ENCODE results near the gene OGFOD2.

OGFOD2 gene

GRCh38 chr12:122976648-122976975, 1.6 kb downstream of the OGFOD2 start:
- FAIRE-seq (no peak), DNase-seq (ENCODE audit: low spot score) (no peak)

GRCh38 chr12:122977153-122977552, 2.1 kb downstream of the OGFOD2 start:
- no peak for FAIRE-seq

GRCh38 chr12:122977655-122978392, 2.8 kb downstream of the OGFOD2 start:
- DNase-seq (ENCODE audit: low spot score), result no peak
- no peak for FAIRE-seq

More at GRCh38 chr12:122977153-122977552, 2.1 kb downstream of the OGFOD2 start:
- no peak for DNase-seq (ENCODE audit: low spot score)

GRCh38 chr12:122978507-122978955, 3.5 kb downstream of the OGFOD2 start:
- no peak for FAIRE-seq

GRCh38 chr12:122979001-122979907, 4.2 kb downstream of the OGFOD2 start:
- no peak for FAIRE-seq

More at GRCh38 chr12:122978507-122978955, 3.5 kb downstream of the OGFOD2 start:
- DNase-seq (ENCODE audit: low spot score), result no peak

GRCh38 chr12:122979908-122980182, 4.8 kb downstream of the OGFOD2 start:
- no peak for DNase-seq (ENCODE audit: low spot score)
- no peak for FAIRE-seq

More at GRCh38 chr12:122979001-122979907, 4.2 kb downstream of the OGFOD2 start:
- DNase-seq (ENCODE audit: low spot score), result no peak

- FAIRE-seq (no peak), DNase-seq (ENCODE audit: low spot score) (peak; percentile 88)
Measured at GRCh38 chr12:122980183-122981035, 5.4 kb downstream of the OGFOD2 start, which contains the start of gene ARL6IP4. TSS of gene ARL6IP4 (plus strand) at chr12:122980681. CDS start at chr12:122981140, 459 bp downstream.

GRCh38 chr12:122981036-122981471, 6.0 kb downstream of the OGFOD2 start:
- DNase-seq (ENCODE audit: low spot score), result no peak
- FAIRE-seq, result no peak

GRCh38 chr12:122981587-122982476, 6.8 kb downstream of the OGFOD2 start:
- DNase-seq (ENCODE audit: low spot score) (no peak), FAIRE-seq (no peak)

- DNase-seq (ENCODE audit: low spot score) (no peak), FAIRE-seq (no peak)
Measured at GRCh38 chr12:122982477-122982815, 7.4 kb downstream of the OGFOD2 start.

GRCh38 chr12:122982963-122983788, 8.1 kb downstream of the OGFOD2 start:
- no peak for DNase-seq (ENCODE audit: low spot score)

GRCh38 chr12:122983789-122984515, 8.9 kb downstream of the OGFOD2 start:
- FAIRE-seq, result no peak
- DNase-seq (ENCODE audit: low spot score), result no peak

More at GRCh38 chr12:122982963-122983788, 8.1 kb downstream of the OGFOD2 start:
- peak; percentile 40 for FAIRE-seq

- DNase-seq (ENCODE audit: low spot score), result no peak
- no peak for FAIRE-seq
Measured at GRCh38 chr12:122984612-122985337, 9.7 kb downstream of the OGFOD2 start.

GRCh38 chr12:122985338-122986257, 10.6 kb downstream of the OGFOD2 start:
- DNase-seq (ENCODE audit: low spot score) (no peak), FAIRE-seq (no peak)

GRCh38 chr12:122986258-122986871, 11.3 kb downstream of the OGFOD2 start:
- DNase-seq (ENCODE audit: low spot score), result no peak
- FAIRE-seq, result no peak

GRCh38 chr12:122987086-122987951, 12.3 kb downstream of the OGFOD2 start:
- FAIRE-seq, result no peak
- DNase-seq (ENCODE audit: low spot score), result no peak

Data from urothelium cell line (cell line).